ENCODE data around the gene C20orf202.

DNA sequence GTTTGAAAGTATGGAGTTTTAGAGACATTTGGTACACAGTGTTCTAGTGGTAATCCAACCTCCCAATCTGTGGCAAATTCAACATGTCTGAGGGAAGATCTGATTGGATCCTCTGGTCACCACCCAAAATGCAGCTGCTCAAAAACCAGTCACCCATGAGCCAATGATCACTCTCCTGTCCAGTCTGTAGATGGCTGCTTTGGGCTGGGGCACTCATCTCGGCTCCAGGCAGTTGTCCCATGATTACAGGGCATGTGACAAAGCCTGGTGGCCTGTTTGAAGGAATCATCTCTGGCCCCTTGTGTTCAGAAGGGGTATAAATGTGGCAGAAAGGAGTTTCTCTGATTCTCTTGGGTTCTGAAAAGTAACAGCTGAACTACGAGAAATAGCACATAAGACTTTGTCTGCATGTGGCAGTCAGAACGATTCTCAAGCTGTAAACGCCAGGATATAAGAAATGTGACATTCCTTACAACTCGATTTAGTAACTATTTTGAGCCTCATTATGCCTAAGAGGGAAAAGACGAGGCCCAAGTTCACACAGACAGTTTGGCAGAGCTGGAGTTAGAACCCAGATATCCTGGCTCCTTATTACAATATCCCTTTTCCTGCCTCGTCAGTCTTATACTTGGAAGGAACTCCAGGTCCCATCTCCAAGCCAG lies 3.9 kb upstream of the C20orf202 start:
- TF ChIP-seq, protein P1, sequence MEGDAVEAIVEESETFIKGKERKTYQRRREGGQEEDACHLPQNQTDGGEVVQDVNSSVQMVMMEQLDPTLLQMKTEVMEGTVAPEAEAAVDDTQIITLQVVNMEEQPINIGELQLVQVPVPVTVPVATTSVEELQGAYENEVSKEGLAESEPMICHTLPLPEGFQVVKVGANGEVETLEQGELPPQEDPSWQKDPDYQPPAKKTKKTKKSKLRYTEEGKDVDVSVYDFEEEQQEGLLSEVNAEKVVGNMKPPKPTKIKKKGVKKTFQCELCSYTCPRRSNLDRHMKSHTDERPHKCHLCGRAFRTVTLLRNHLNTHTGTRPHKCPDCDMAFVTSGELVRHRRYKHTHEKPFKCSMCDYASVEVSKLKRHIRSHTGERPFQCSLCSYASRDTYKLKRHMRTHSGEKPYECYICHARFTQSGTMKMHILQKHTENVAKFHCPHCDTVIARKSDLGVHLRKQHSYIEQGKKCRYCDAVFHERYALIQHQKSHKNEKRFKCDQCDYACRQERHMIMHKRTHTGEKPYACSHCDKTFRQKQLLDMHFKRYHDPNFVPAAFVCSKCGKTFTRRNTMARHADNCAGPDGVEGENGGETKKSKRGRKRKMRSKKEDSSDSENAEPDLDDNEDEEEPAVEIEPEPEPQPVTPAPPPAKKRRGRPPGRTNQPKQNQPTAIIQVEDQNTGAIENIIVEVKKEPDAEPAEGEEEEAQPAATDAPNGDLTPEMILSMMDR (IDR thresholded peaks at IDR 0.05; ENCODE audit: insufficient read depth, low read depth, low read length): no peak
- no peak for TF ChIP-seq EZH2 (IDR thresholded peaks at IDR 0.05; ENCODE audit: insufficient read depth, low read length)

Measured in astrocyte (in vitro differentiated cells and primary cell).